Left colon (tissue), 2 donors: ENCODE data around the gene FAM120B. TPM values are rescaled to one million over a fixed set of nuclear protein-coding genes. Genes with fewer than 3 reads are reported as not detected.

Experiments used
- ATAC-seq: fragments of 200-7000 bp; cut with Tn5 transposase; one replicate; pipeline ENCODE4 v1.9.1; 2020; ENCODE audit warnings: mild to moderate bottlenecking, moderate library complexity
- DNase-seq, 2 donors: peaks; one replicate each; pipeline ENCODE4 v3.0.0-alpha.2; 2020
- intact Hi-C, 2 donors: fragments of 100-400 bp; cut with DNase I in 1 of 2; cut with micrococcal nuclease in 1 of 2; formaldehyde crosslinking; loops; one replicate each; pipeline versions ENCODE4 v1.11.2 to v1.14.0; 2022; cut with DNase I, micrococcal nuclease
- total RNA-seq, 2 donors: library from RNA; stranded (reverse); fragmentation: NEBNext Ultra II Directional; extraction: Animal tissue kit (Norgen Biotek cat#: 25700); gene quantifications; one replicate each; pipeline ENCODE4 v1.2.1, GENCODE V29; 2021
- donor health status: DM: no; HTN: no; CAD: no.
- donor health status: DM: yes; HTN: yes; CAD: no.

FAM120B gene
- total RNA-seq, 2 donors from 2014 or later, result 30.3 to 31.1 TPM

GRCh38 chr6:170443151-170443662 is 136.6 kb downstream of the FAM120B start:
- ATAC-seq (no peak), DNase-seq (no peak)
- intact Hi-C loops, result no loop called here

GRCh38 chr6:170444056-170444591 is 137.6 kb downstream of the FAM120B start:
- intact Hi-C loops, result no loop called here
- DNase-seq, result no peak
- no peak for ATAC-seq

- intact Hi-C loops, result no loop called here
- DNase-seq (no peak), ATAC-seq (no peak)
These were observed 138.3 kb downstream of the FAM120B start for GRCh38 chr6:170444811-170445211.

DNA sequence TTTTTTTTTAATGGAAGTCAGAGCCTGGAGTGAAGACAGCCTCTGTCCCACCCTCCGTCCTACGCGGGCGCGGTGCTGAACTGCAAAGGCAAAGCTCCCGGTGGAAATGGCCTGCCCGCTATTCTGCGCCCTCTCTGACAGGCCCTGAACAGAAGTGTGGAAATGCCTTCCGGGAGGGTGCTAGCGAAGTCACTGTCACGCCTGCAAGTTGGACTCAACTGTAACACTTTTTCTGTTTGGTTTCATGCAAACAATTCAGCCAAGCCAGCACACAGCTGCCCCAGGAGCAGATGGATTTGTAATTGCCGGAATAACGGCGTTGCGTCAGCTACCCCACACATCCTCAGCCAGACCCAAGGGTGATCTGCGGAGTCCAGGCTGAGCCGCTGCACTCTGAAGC is 138.9 kb downstream of the FAM120B start:
- ATAC-seq (no peak), DNase-seq (no peak)
- intact Hi-C loops, result no loop called here

DNA sequence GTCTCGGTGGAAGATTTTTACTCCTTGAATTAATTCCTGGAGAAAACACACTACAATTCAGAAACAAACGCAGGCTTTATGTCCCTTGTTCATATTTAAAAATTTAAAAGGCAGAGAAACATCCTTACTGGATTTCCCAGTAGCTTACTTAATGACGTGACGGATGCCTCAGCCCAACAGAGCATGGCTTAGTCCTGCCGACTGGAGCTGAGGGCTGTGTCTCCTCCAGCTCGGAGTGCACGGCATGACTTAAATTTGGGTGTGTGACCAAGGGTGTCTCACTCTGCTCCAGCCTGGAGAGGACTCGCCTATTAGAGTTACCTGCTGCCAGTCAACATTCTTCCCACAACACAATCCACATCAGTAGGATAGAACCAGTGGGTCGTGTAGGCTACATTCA is 139.4 kb downstream of the FAM120B start:
- ATAC-seq (no peak), DNase-seq (no peak)
- intact Hi-C loops, result no loop called here

DNA sequence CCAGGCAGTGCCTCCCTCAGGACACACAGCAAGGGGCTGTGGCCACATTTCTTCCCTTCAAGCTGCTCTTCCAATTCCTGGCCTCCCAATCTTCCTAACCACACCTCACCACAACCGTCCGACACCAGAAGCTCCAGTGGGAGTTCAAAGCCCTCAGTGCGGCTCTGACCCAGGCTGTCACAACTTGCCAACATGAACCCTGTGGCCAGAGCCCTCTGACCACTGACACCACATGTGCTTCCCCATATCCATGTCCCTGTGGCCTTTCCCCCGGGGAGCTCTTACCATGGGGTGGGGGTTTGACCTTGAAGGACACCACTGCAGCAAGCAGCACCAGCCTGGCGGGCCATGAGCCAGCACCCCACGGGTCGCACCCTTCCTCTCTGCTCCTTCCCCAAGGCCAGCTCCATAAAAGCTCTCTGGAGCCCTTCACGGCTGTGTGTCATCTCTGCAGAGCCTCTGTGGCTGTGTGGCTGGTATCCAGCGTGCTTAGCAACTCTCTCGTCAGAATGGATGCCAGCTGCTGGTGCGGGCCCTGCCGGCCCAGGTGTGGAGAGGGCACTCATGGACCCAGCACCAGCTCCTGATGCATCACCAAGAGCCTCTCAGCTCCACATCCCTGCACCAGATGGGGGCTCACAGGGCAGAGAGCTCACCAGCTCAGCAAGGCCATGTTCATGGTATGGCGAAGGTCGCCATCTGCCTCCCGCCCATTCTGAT is 140.4 kb downstream of the FAM120B start:
- no peak for DNase-seq
- no peak for ATAC-seq
- intact Hi-C loops, result no loop called here

- ATAC-seq (no peak), DNase-seq (no peak)
- intact Hi-C loops, result no loop called here
These were observed 141.0 kb downstream of the FAM120B start for GRCh38 chr6:170447561-170447930.

GRCh38 chr6:170448317-170448716 is 141.8 kb downstream of the FAM120B start:
- ATAC-seq (no peak), DNase-seq (no peak)
- intact Hi-C loops, result no loop called here

GRCh38 chr6:170448751-170449630 is 142.4 kb downstream of the FAM120B start:
- ATAC-seq, result no peak
- intact Hi-C loops, result no loop called here
- DNase-seq, result no peak

GRCh38 chr6:170449835-170450753 is 143.5 kb downstream of the FAM120B start:
- intact Hi-C loops, result no loop called here
- ATAC-seq (no peak), DNase-seq (no peak)

- DNase-seq, result no peak
- intact Hi-C loops, result no loop called here
- ATAC-seq, result no peak
These were observed 144.6 kb downstream of the FAM120B start for GRCh38 chr6:170450916-170451761.

GRCh38 chr6:170451762-170452651 is 145.4 kb downstream of the FAM120B start:
- no peak for DNase-seq
- intact Hi-C loops, result no loop called here
- ATAC-seq, result no peak

GRCh38 chr6:170452767-170453545 is 146.4 kb downstream of the FAM120B start:
- ATAC-seq, result no peak
- intact Hi-C loops, result no loop called here
- DNase-seq, result no peak

GRCh38 chr6:170453586-170454511 is 147.3 kb downstream of the FAM120B start:
- intact Hi-C loops, result no loop called here
- DNase-seq, result no peak
- ATAC-seq, result no peak
